Skeletal muscle tissue (tissue), 4 donors: ENCODE data around the gene AATK. TPM values are rescaled to one million over a fixed set of nuclear protein-coding genes. Genes with fewer than 3 reads are reported as not detected.

ENCODE experiments used
- H3K27ac ChIP-seq: one replicate; pipeline ENCODE4 v1.7.0; 2013; ENCODE audit warnings: mild to moderate bottlenecking, low read depth, low read length, inconsistent platforms
- H3K27me3 ChIP-seq, 3 donors: one replicate each; pipeline ENCODE4 v1.7.0; 2013; ENCODE audit warnings: low read length in 3 of 3; ENCODE audit not compliant: control insufficient read depth in 3 of 3, insufficient read depth in 3 of 3
- H3K36me3 ChIP-seq, 3 donors: one replicate each; pipeline ENCODE4 v1.7.0; 2013; ENCODE audit warnings: low read length in 3 of 3; ENCODE audit not compliant: control insufficient read depth in 3 of 3, insufficient read depth in 3 of 3
- H3K4me1 ChIP-seq, 3 donors: one replicate each; pipeline ENCODE4 v1.7.0; 2013; ENCODE audit warnings: low read length in 3 of 3, mild to moderate bottlenecking in 3 of 3; ENCODE audit not compliant: control insufficient read depth in 3 of 3, insufficient read depth in 3 of 3
- H3K4me3 ChIP-seq, 3 donors: one replicate each; pipeline ENCODE4 v1.7.0; 2013; ENCODE audit warnings: low read length in 3 of 3
- H3K9ac ChIP-seq, 3 donors: one replicate each; pipeline ENCODE4 v1.7.0; 2013; ENCODE audit warnings: low read length in 3 of 3, mild to moderate bottlenecking in 3 of 3, moderate library complexity in 2 of 3, low read depth in 1 of 3
- H3K9me3 ChIP-seq, 3 donors: one replicate each; pipeline ENCODE4 v1.7.0; 2013; ENCODE audit warnings: low read length in 3 of 3; ENCODE audit not compliant: control insufficient read depth in 3 of 3
- total RNA-seq: library from RNA; depleted of rRNA; stranded (reverse); fragments of >200 nt; gene quantifications from one replicate; pipeline ENCODE4 v1.2.3, GENCODE V29; 2014
- donor health status: Osteomylitis.

The AATK gene
- total RNA-seq, 1 donor from 2014 or later, result 10.4 TPM

GRCh38 chr17:81204578-81204977, 38.6 kb upstream of the AATK start:
- H3K36me3 ChIP-seq, result peaks cover 0 to 2% (median 0%) of the 10 kb centered on the region in 3 donors
- no peak overlapping the region for H3K27ac ChIP-seq
- H3K9ac ChIP-seq, result no peak overlapping the region

DNA sequence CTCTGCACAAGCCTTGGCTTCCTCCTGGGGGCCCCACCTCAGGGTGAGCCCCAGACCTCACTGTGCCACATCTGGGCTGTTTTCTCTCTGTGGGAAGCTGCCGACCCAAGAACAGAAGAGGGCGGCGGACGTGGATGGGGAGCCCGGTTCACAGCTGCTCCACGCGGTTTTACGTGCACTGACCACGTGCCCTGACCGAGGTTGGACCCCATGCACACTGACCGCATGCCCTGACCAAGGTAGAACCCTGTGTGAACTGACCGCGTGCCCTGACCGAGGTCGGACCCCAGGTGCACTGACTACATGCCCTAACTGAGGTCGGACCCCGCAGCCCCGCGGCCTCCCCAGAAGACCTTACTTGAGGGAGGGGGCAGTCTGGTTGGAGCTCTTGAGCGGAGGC, 37.1 kb upstream of the AATK start:
- H3K4me1 ChIP-seq, result peaks cover 0 to 3% (median 0%) of the 10 kb centered on the region in 3 donors
- H3K36me3 ChIP-seq, result peaks cover 0 to 6% (median 5%) of the 10 kb centered on the region in 3 donors
- H3K4me3 ChIP-seq, result no peak overlapping the region
- H3K9me3 ChIP-seq, result no peaks in the 10 kb centered on the region
- H3K27ac ChIP-seq, result no peak overlapping the region
- no peak overlapping the region for H3K9ac ChIP-seq
- H3K27me3 ChIP-seq, result no peaks in the 10 kb centered on the region

More at GRCh38 chr17:81204578-81204977, 38.6 kb upstream of the AATK start:
- Histone ChIP-seq H3K27me3 (no peaks in the 10 kb centered on the region), H3K4me3 (no peak overlapping the region), H3K4me1 (peaks cover 0 to 3% (median 0%) of the 10 kb centered on the region in 3 donors), H3K9me3 (no peaks in the 10 kb centered on the region)

DNA sequence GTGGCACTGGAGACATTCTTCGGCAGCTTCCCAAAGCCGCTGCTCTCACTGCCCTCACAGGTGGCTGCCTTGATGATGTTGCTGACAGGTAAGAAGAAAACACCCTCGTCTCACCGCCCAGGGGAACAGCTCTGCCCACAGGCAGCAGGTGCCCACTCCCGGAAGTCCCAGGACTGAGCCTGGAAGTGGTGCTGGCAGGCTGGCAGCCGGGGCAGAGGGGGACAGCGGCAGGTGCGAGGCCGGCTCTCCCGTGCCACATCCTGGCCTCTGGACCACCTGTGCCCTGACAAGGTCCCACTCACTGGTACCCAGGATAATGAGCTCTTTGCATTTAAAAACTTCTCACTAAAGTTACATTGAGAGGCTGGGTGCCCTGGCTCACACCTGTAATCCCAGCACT, 36.3 kb upstream of the AATK start:
- H3K4me3 ChIP-seq, result no peak overlapping the region
- no peaks in the 10 kb centered on the region for H3K27me3 ChIP-seq
- H3K9ac ChIP-seq, result no peak overlapping the region
- peaks cover 0 to 3% (median 0%) of the 10 kb centered on the region in 3 donors for H3K4me1 ChIP-seq
- H3K27ac ChIP-seq, result no peak overlapping the region
- no peaks in the 10 kb centered on the region for H3K9me3 ChIP-seq
- H3K36me3 ChIP-seq, result peaks cover 0 to 9% (median 6%) of the 10 kb centered on the region in 3 donors

- Histone ChIP-seq H3K9ac (no peak overlapping the region), H3K36me3 (peaks cover 0 to 9% (median 6%) of the 10 kb centered on the region in 3 donors), H3K4me1 (peaks cover 0 to 5% (median 0%) of the 10 kb centered on the region in 3 donors), H3K27ac (no peak overlapping the region), H3K9me3 (no peaks in the 10 kb centered on the region), H3K27me3 (no peaks in the 10 kb centered on the region), H3K4me3 (no peak overlapping the region)
Measured at GRCh38 chr17:81200695-81201580, 34.9 kb upstream of the AATK start.

DNA sequence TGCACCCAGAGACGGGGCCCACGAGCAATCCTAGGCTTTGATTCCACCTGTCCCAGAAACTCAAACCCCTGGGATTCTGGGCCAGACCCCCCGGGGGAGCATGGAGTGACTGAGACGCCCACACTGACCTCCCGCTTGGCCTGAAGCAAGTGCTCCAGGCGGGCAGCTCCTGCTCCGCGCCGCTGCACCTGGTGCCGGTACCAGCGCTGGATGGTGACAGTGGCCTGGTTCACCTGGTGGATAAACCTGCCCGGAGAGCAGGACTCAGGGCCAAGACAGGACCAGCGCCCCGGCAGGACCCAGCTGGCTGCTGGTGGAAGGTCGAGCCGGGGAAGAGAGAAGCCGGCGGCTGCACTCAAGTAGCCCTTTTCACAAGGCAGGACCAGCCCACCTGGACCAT, 34.2 kb upstream of the AATK start:
- Histone ChIP-seq H3K9ac (no peak overlapping the region), H3K27ac (no peak overlapping the region), H3K9me3 (no peaks in the 10 kb centered on the region), H3K27me3 (no peaks in the 10 kb centered on the region), H3K36me3 (peaks cover 0 to 9% (median 6%) of the 10 kb centered on the region in 3 donors), H3K4me1 (peaks cover 0 to 5% (median 0%) of the 10 kb centered on the region in 3 donors), H3K4me3 (no peak overlapping the region)

DNA sequence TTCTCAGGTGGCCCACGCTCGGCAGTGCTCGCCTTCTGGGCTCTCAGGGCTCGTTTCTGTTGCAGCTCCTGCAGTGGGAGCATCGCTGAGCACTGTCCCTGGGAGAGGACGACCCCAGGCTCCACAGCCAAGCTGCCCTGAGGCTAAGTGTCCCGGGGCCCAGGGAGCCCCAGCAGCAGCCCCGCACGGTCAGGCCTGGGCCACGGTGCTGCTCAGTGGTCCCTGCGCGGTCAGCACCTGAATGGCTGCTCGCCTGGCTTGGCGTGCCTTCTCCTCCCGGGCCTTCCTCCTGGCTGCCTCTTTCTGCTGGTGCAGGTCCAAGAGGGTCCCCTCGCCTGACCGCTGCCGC, 33.4 kb upstream of the AATK start:
- Histone ChIP-seq H3K27ac (no peak overlapping the region), H3K9ac (no peak overlapping the region), H3K4me1 (peaks cover 0 to 5% (median 0%) of the 10 kb centered on the region in 3 donors), H3K27me3 (no peaks in the 10 kb centered on the region), H3K9me3 (no peaks in the 10 kb centered on the region), H3K36me3 (peaks cover 0 to 9% (median 6%) of the 10 kb centered on the region in 3 donors), H3K4me3 (no peak overlapping the region)

DNA sequence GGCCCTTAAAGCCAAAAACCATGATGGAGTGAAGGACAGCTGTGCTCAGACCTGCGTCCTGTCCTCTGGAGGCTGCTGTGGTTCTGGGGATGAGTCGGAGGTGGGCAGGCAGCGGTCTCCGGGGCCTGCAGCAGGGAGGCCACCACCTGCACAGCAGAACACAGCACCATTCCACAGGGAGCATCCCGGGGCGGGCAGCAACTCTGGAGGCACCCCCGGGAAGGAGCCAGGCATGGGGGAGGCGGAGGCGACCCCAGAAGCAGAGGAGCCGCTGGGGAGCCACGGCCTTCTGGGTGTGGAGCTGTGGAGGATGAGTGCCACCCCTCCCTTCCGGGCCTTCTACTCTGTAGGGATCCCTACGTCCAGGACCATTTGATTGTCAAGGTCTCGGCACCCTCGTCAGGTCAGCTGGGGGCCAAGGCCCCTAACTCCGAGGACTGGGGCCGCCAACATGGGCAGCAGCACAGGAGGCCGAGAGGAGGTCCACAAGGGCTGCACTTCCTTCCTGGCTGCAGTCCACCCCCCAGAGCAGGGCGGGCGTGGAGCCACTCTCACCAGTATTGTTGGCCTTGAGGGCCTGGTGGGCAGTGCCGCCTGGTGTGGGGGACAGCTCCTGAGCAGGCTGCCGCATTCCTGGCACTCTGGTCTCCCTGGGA, 32.9 kb upstream of the AATK start:
- H3K27ac ChIP-seq, result no peak overlapping the region
- no peaks in the 10 kb centered on the region for H3K9me3 ChIP-seq
- no peak overlapping the region for H3K9ac ChIP-seq
- no peak overlapping the region for H3K4me3 ChIP-seq
- H3K4me1 ChIP-seq, result peaks cover 0 to 5% (median 0%) of the 10 kb centered on the region in 3 donors
- peaks cover 0 to 9% (median 6%) of the 10 kb centered on the region in 3 donors for H3K36me3 ChIP-seq
- H3K27me3 ChIP-seq, result no peaks in the 10 kb centered on the region

DNA sequence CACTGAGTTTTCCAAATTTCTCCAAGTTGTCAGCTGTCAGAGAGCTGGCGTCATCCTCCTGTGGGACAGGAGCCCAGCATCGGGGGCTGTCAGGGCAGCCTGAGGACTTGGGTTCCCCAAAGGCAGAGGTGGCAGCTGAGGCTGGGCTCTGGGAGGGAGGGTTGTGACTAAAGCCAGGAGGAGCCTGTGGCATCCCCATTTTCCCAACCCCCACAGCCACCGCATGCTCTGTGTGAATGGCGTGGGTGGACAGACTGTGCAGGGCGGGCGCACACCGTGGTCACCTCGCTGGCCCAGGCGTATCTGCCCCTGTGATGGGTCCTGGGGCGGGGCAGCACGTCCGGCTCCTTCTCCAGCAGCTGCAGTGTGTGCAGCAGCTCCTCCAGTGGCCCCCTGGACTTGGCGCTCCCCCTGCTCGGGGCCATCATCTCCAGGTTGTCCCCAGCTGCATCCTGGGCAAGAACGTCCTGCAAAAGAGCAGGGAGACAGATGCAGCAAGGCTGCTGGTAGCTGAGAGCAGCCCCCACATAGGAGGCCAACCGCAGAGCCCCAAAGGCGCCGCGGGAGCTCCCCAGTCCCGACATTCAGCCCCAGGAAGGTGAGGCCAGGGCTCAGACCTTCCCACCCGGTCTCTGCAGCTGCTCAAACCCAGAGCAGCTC, 31.9 kb upstream of the AATK start:
- H3K27me3 ChIP-seq, result no peaks in the 10 kb centered on the region
- H3K36me3 ChIP-seq, result peaks cover 0 to 7% (median 6%) of the 10 kb centered on the region in 3 donors
- no peak overlapping the region for H3K27ac ChIP-seq
- H3K9ac ChIP-seq, result no peak overlapping the region
- H3K4me3 ChIP-seq, result no peak overlapping the region
- no peaks in the 10 kb centered on the region for H3K9me3 ChIP-seq
- peaks cover 0 to 5% (median 0%) of the 10 kb centered on the region in 3 donors for H3K4me1 ChIP-seq

DNA sequence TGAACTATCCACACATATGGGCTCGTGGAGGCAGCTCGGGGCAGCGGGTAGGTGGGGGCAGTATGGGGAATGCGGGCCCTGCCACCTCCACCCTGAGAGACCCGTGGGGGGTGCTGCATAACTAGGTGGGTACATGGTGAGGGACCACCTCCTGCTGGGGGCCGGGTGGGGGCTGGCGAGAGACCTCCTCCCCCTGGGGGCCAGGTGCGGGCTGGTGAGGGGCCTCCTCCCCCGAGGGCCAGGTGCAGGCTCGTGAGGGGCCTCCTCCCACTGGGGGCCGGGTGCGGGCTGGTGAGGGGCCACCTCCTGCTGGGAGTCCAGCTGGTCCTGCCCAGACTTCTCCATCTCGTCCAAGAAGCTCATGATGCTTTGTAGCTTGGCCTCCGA, 31.4 kb upstream of the AATK start:
- Histone ChIP-seq H3K27ac (no peak overlapping the region), H3K4me1 (peaks cover 0 to 5% (median 0%) of the 10 kb centered on the region in 3 donors), H3K9me3 (no peaks in the 10 kb centered on the region), H3K9ac (no peak overlapping the region), H3K27me3 (no peaks in the 10 kb centered on the region), H3K36me3 (peaks cover 0 to 7% (median 6%) of the 10 kb centered on the region in 3 donors), H3K4me3 (no peak overlapping the region)
